K562 (cell line): Measurements from ENCODE around the gene GMPR2. TPM values are rescaled to one million over a fixed set of nuclear protein-coding genes. Genes with fewer than 3 reads are reported as not detected.

Source experiments
- ATF1 ChIP-seq, 2 experiments: fragments of 450-650 bp in 1 of 2; IDR thresholded peaks; 2 replicates each; pipeline ENCODE4 v1.6.1; 2016; ENCODE audit warnings: missing compliant biosample characterization in 1 of 2, missing genetic modification characterization in 1 of 2
- COPS2 ChIP-seq: fragments of 450-650 bp; conservative IDR thresholded peaks from 2 replicates; pipeline ENCODE4 v1.6.1; 2016; ENCODE audit warnings: mild to moderate bottlenecking, moderate library complexity
- CTCF ChIP-seq, 3 experiments: IDR thresholded peaks in 2 of 3; conservative IDR thresholded peaks in 1 of 3; 2 replicates each; pipeline ENCODE4 v1.5.1; 2011 to 2012; ENCODE audit warnings: low read length in 3 of 3, mild to moderate bottlenecking in 3 of 3, control low read depth in 2 of 3, improper control_type of control experiment in 1 of 3, inconsistent platforms in 1 of 3, low read depth in 1 of 3, mixed read lengths in 1 of 3, moderate library complexity in 1 of 3; ENCODE audit not compliant: insufficient read depth in 2 of 3
- GABPA ChIP-seq: fragments of 200-800 bp; sonication (Bioruptor generic); conservative IDR thresholded peaks from 2 replicates; pipeline ENCODE4 v1.6.1; 2016; ENCODE audit warnings: low read depth, missing genetic modification characterization, missing compliant biosample characterization
- HNRNPLL ChIP-seq: fragments of 200-400 bp; formaldehyde crosslinking; IDR thresholded peaks from 2 replicates; pipeline ENCODE4 v1.6.1; 2017; ENCODE audit warnings: low read length, low read depth, mild to moderate bottlenecking; ENCODE audit not compliant: poor library complexity, severe bottlenecking
- HOMEZ ChIP-seq: fragments of 250-450 bp; sonication (Bioruptor Pico); IDR thresholded peaks from 2 replicates; pipeline ENCODE4 v1.4.0; 2020; ENCODE audit warnings: mild to moderate bottlenecking, moderate library complexity
- MEF2D ChIP-seq: conservative IDR thresholded peaks from 2 replicates; pipeline ENCODE4 v1.6.1; 2016; ENCODE audit warnings: low read depth, missing genetic modification characterization, missing compliant biosample characterization
- MNT ChIP-seq, 2 experiments: fragments of 450-650 bp; conservative IDR thresholded peaks; 2 replicates each; pipeline ENCODE4 v1.6.1; 2017; ENCODE audit warnings: mild to moderate bottlenecking in 2 of 2, moderate library complexity in 2 of 2
- NR2C1 ChIP-seq, 2 experiments: fragments of 450-650 bp; IDR thresholded peaks; 2 replicates each; pipeline ENCODE4 v1.6.1; 2017; ENCODE audit warnings: mild to moderate bottlenecking in 2 of 2, antibody characterized with exemption in 1 of 2, inconsistent platforms in 1 of 2, missing compliant biosample characterization in 1 of 2, missing genetic modification characterization in 1 of 2
- PCBP1 ChIP-seq: fragments of 200-400 bp; formaldehyde crosslinking; IDR thresholded peaks from 2 replicates; pipeline ENCODE4 v1.6.1; 2018; ENCODE audit warnings: mild to moderate bottlenecking, low read depth, low read length; ENCODE audit not compliant: poor library complexity, severe bottlenecking
- PRDM10 ChIP-seq: fragments of 450-650 bp; IDR thresholded peaks from 2 replicates; pipeline ENCODE4 v1.6.1; 2018; ENCODE audit not compliant: partially characterized antibody
- SAFB2 ChIP-seq: fragments of 200-400 bp; formaldehyde crosslinking; IDR thresholded peaks from 2 replicates; pipeline ENCODE4 v1.6.1; 2018; ENCODE audit warnings: borderline replicate concordance, low read length, low read depth, moderate library complexity; ENCODE audit not compliant: severe bottlenecking
- SNIP1 ChIP-seq: fragments of 450-650 bp; IDR thresholded peaks from 2 replicates; pipeline ENCODE4 v1.7.1; 2017; ENCODE audit warnings: low read depth, mild to moderate bottlenecking
- ZNF133 ChIP-seq: fragments of 250-450 bp; sonication (Bioruptor Pico); IDR thresholded peaks from 2 replicates; pipeline ENCODE4 v1.4.0; 2020; ENCODE audit warnings: mild to moderate bottlenecking
- ZNF174 ChIP-seq: fragments of 250-450 bp; sonication (Bioruptor Pico); IDR thresholded peaks from 2 replicates; pipeline ENCODE4 v1.4.0; 2020; ENCODE audit warnings: mild to moderate bottlenecking
- ZNF184 ChIP-seq: sonication (generic); formaldehyde crosslinking; IDR thresholded peaks from 2 replicates; pipeline ENCODE4 v1.5.0; 2020; ENCODE audit warnings: missing genetic modification reagents
- ZNF431 ChIP-seq: sonication (generic); formaldehyde crosslinking; IDR thresholded peaks from 2 replicates; pipeline ENCODE4 v1.8.0; 2022; ENCODE audit warnings: mild to moderate bottlenecking, missing genetic modification reagents
- polyA plus RNA-seq, 8 experiments: library from polyadenylated mRNA; depleted of rRNA in 4 of 8; stranded (reverse) in 5 of 8; unstranded in 3 of 8; fragments of >200 nt; fragmentation: Nextera tagmentation in 2 of 8; fragmentation: Illumina TruSeq in 1 of 8; extraction: Ambion mirVana in 2 of 8; extraction: Trizol in 1 of 8; gene quantifications; 2 replicates each; pipeline versions ENCODE4 v1.2.1 to v1.2.3, GENCODE V29; 2011 to 2014; ENCODE audit warnings: inconsistent platforms in 1 of 8, missing spikeins in 1 of 8
- total RNA-seq, 7 experiments: library from RNA; depleted of rRNA in 6 of 7; stranded (reverse); fragments of >200 nt in 6 of 7; fragmentation: Illumina TruSeq in 2 of 7; extraction: Trizol in 2 of 7; gene quantifications; 2 replicates each; pipeline versions ENCODE4 v1.2.1 to v1.2.3, GENCODE V29; 2011 to 2021; ENCODE audit warnings: low replicate concordance in 1 of 7

GMPR2 gene
- total and polyA plus RNA-seq, 9 of the 15 experiments (the other 6 are each of a cell fraction or from before 2014, with no cell fraction given), result 26.4 to 67.4 (median 36.3) TPM

GRCh38 chr14:24195186-24196070 lies 37.3 kb upstream of the GMPR2 start, which contains the start of gene TM9SF1 (continued):
- TF ChIP-seq PCBP1 (peak; percentile 97), SAFB2 (no peak), ZNF431 (CRISPR knock-in tag) (0 out of 2 replicates have a peak, but pooled peaks have one; percentile 16), ZNF184 (CRISPR knock-in tag) (no peak), GABPA (tag) (peak; percentile 95), MEF2D (tag) (no peak), HOMEZ (no peak), HNRNPLL (peak; percentile 10), CTCF (IDR thresholded peaks at IDR 0.05 in 2 of 3, conservative IDR thresholded peaks at IDR 0.05 in 1 of 3; ENCODE audit: insufficient read depth in 2 of 3, low read depth in 1 of 3, low read length in 3 of 3) (no peak; a peak in 1 of 6 replicates), SNIP1 (no peak), ZNF133 (CRISPR knock-in tag) (no peak), NR2C1 (IDR thresholded peaks at IDR 0.05) (no peak), NR2C1 (tag; IDR thresholded peaks at IDR 0.05) (0 out of 2 replicates have a peak, but pooled peaks have one; percentile 41), COPS2 (no peak), PRDM10 (peak; percentile 73), ZNF174 (CRISPR knock-in tag) (no peak), MNT (conservative IDR thresholded peaks at IDR 0.05) (peak; percentile 42 to 72; a peak in 3 of 4 replicates), ATF1 (CRISPR knock-in tag; IDR thresholded peaks at IDR 0.05) (no peak), ATF1 (tag; IDR thresholded peaks at IDR 0.05) (peak; percentile 97)
